Measurements from ENCODE around the gene WRAP73. TPM values are rescaled to one million over a fixed set of nuclear protein-coding genes. Genes with fewer than 3 reads are reported as not detected.

Gene WRAP73
- total and polyA plus RNA-seq, 9 of the 15 experiments (the other 6 are each of a cell fraction or from before 2014, with no cell fraction given), result 4.3 to 51.8 (median 30.1) TPM

- no peak overlapping the region for H2AFZ ChIP-seq (ENCODE audit: low read depth, low read length)
- ChIA-PET POLR2A (interaction anchor here (0.8 to 1.1 kb wide), 4 partner anchors 10 to 128 kb away, joined by 3 to 4 read pairs (median 4); no protein-coding TSS in a partner anchor), CTCF (ENCODE audit: low intra/inter-chr PET ratio) (interaction anchor here (0.6 to 2.4 kb wide), 7 partner anchors 53 to 295 kb away, joined by 3 to 20 read pairs (median 5); partner anchors contain the start of gene ARHGEF16)
- no peak overlapping the region for H3K4me3 ChIP-seq
- H4K20me1 ChIP-seq (replicated peaks; ENCODE audit: control insufficient read depth, insufficient read depth, low read length), result peaks cover 27% of the 10 kb centered on the region
- no peaks in the 10 kb centered on the region for H3K79me2 ChIP-seq (ENCODE audit: control insufficient read depth, insufficient read depth, low read length)
- no peaks in the 10 kb centered on the region for H3K36me3 ChIP-seq (ENCODE audit: control insufficient read depth, insufficient read depth, low read length)
- peak overlapping the region in 1 of 2 experiments; percentile 64; a peak in 1 of 4 replicates for H3K9ac ChIP-seq (ENCODE audit: insufficient read depth in 1 of 2, low read depth in 2 of 2, low read length in 2 of 2)
- BruUV-seq (replicated peaks), result no TSS peak
- in situ Hi-C loops (cut with MboI) (no loop called here), intact Hi-C loops (cut with micrococcal nuclease) (loop anchor here (2.0 kb wide), 1 partner anchor 30 kb away; no protein-coding TSS in a partner anchor)
- DNase-seq (ENCODE audit: extremely low read depth in 1 of 4, low spot score in 3 of 4) (no peak), FAIRE-seq (no peak), ATAC-seq (peak; percentile 7)
- no peaks in the 10 kb centered on the region for H3K9me1 ChIP-seq (ENCODE audit: control insufficient read depth, insufficient read depth, low read length)
- H3K4me1 ChIP-seq (replicated peaks in 1 of 2; ENCODE audit: control insufficient read depth in 2 of 2, insufficient read depth in 2 of 2, low read length in 2 of 2), result peaks cover 0 to 20% of the 10 kb centered on the region in 2 experiments; a peak in 3 of 5 replicates
- peaks cover 24 to 63% of the 10 kb centered on the region in 2 experiments; a peak in 4 of 5 replicates for H3K27me3 ChIP-seq (ENCODE audit: control insufficient read depth in 2 of 2, insufficient read depth in 2 of 2, low read length in 2 of 2)
- H3K9me3 ChIP-seq (replicated peaks; ENCODE audit: control insufficient read depth, insufficient read depth, low read depth, low read length), result no peaks in the 10 kb centered on the region
- no peak overlapping the region for H3K4me2 ChIP-seq (ENCODE audit: insufficient read depth, low read length)
- H3K27ac ChIP-seq (ENCODE audit: extremely low read depth, low read depth, low read length), result no peak overlapping the region
- 28% methylated on average over 9 of the region's 9 CpGs for WGBS (ENCODE audit: insufficient coverage, low coverage, missing lambda C conversion rate)
- TF ChIP-seq FOXA1 (IDR thresholded peaks at IDR 0.05; ENCODE audit: borderline replicate concordance), result no peak
- no peak for TF ChIP-seq TBP (optimal IDR thresholded peaks at IDR 0.05; ENCODE audit: low read depth, low read length)
- TF ChIP-seq HCFC1 (IDR thresholded peaks at IDR 0.05; ENCODE audit: low read depth, low read length), result no peak
- no peak for TF ChIP-seq CEBPZ (IDR thresholded peaks at IDR 0.05; ENCODE audit: borderline replicate concordance, low read depth, low read length)
- no peak for TF ChIP-seq ZNF24 (IDR thresholded peaks at IDR 0.05)
- no peak for TF ChIP-seq E2F6 (IDR thresholded peaks at IDR 0.05; ENCODE audit: borderline replicate concordance in 1 of 2, extremely low read depth in 1 of 2, insufficient read depth in 1 of 2, insufficient read length in 1 of 2, low read depth in 1 of 2, low read length in 1 of 2, poor library complexity in 1 of 2, severe bottlenecking in 1 of 2)
- no peak for TF ChIP-seq ATF6 (CRISPR knock-in tag; IDR thresholded peaks at IDR 0.05)
- 0 out of 2 replicates have a peak, but pooled peaks have one; percentile 9 for TF ChIP-seq NR3C1 (CRISPR knock-in tag; IDR thresholded peaks at IDR 0.05)
- TF ChIP-seq ZNF511 (CRISPR knock-in tag; IDR thresholded peaks at IDR 0.05), result no peak
- no peak for TF ChIP-seq RBBP5 (IDR thresholded peaks at IDR 0.05; ENCODE audit: borderline replicate concordance, insufficient read depth, low read length, poor library complexity, severe bottlenecking)
- no peak for TF ChIP-seq ATF2 (CRISPR knock-in tag; IDR thresholded peaks at IDR 0.05)
- no peak for TF ChIP-seq HOXB6 (CRISPR knock-in tag; IDR thresholded peaks at IDR 0.05; ENCODE audit: borderline replicate concordance)
- TF ChIP-seq ZFP30 (CRISPR knock-in tag; IDR thresholded peaks at IDR 0.05; ENCODE audit: borderline replicate concordance), result no peak
Observed at GRCh38 chr1:3618531-3618880, 31.4 kb downstream of the WRAP73 start.
